Loucy (cell line): Measurements from ENCODE around the gene C3orf38.
"Not testable (repeated sequence)": the region's sequence is repeated elsewhere in the genome, so short reads cannot be mapped to it uniquely, and the experiment has no call there.

Experiments
- CTCF ChIP-seq: fragments of 200-600 bp; sonication (generic); conservative IDR thresholded peaks from 2 replicates; pipeline ENCODE4 v1.5.1; 2014; ENCODE audit warnings: mild to moderate bottlenecking, antibody characterized with exemption, low read length
- EZH2phosphoT487 ChIP-seq: fragments of 200-600 bp; IDR thresholded peaks from 2 replicates; pipeline ENCODE4 v1.6.1; 2018; ENCODE audit warnings: antibody characterized with exemption, mild to moderate bottlenecking, moderate library complexity, borderline replicate concordance

GRCh38 chr3:88182165-88182918 is 32.6 kb downstream of the C3orf38 start:
- TF ChIP-seq CTCF, EZH2phosphoT487: not testable (repeated sequence)
